Testis (tissue), 3 donors: ENCODE measurements around the gene VAV2. TPM values are rescaled to one million over a fixed set of nuclear protein-coding genes. Genes with fewer than 3 reads are reported as not detected.
A peak's percentile ranks its signal among the peaks of the same experiment; 100 is the strongest.
"Not testable (repeated sequence)": the region's sequence is repeated elsewhere in the genome, so short reads cannot be mapped to it uniquely, and the experiment has no call there.

Source experiments
- DNase-seq: peaks from one replicate; pipeline ENCODE4 v3.0.0-alpha.2; 2019
- H3K27ac ChIP-seq, 2 donors: fragments of 200-600 bp; sonication (generic); one replicate each; pipeline ENCODE4 v1.5.1; 2019
- H3K27me3 ChIP-seq: fragments of 200-600 bp; sonication (generic); one replicate; pipeline ENCODE4 v1.5.1; 2019
- H3K36me3 ChIP-seq: fragments of 200-600 bp; sonication (generic); one replicate; pipeline ENCODE4 v1.5.1; 2017; ENCODE audit warnings: low read depth; ENCODE audit errors: missing control alignments
- H3K4me1 ChIP-seq: fragments of 200-600 bp; sonication (generic); one replicate; pipeline ENCODE4 v1.5.1; 2019
- H3K4me3 ChIP-seq, 2 donors: fragments of 200-600 bp; sonication (generic); one replicate each; pipeline ENCODE4 v1.5.1; 2017 to 2019
- H3K9me3 ChIP-seq: fragments of 200-600 bp; sonication (generic); one replicate; pipeline ENCODE4 v1.5.1; 2017
- CTCF ChIP-seq, 3 experiments: fragments of 450-650 bp in 2 of 3; fragments of 200-600 bp in 1 of 3; sonication (generic) in 1 of 3; IDR thresholded peaks; one replicate each; pipeline ENCODE4 v1.5.1; 2016 to 2019; ENCODE audit warnings: antibody characterized with exemption in 3 of 3, mild to moderate bottlenecking in 2 of 3, moderate library complexity in 1 of 3
- POLR2A ChIP-seq: fragments of 450-650 bp; IDR thresholded peaks from one replicate; pipeline ENCODE4 v1.6.1; 2017; ENCODE audit warnings: antibody characterized with exemption, mild to moderate bottlenecking, moderate library complexity
- WGBS, 2 donors: methylation state at CpG; one replicate each; pipeline ENCODE4 v1.1.5; 2018; 5-methylcytosine and 5-hydroxymethylcytosine counted together
- intact Hi-C: fragments of 100-400 bp; cut with DNase I; formaldehyde crosslinking; loops from one replicate; pipeline ENCODE4 v1.15.1; 2023; ENCODE audit warnings: low total_unique reads
- polyA plus RNA-seq: library from polyadenylated mRNA; stranded (reverse); fragments of 350-450 nt; fragmentation: Illumina TruSeq; extraction: RNeasy Lipid Tissue Mini Kit (QIAGEN cat#74804); gene quantifications from one replicate; pipeline ENCODE4 v1.2.3, GENCODE V29; 2014; ENCODE audit warnings: low read depth, low replicate concordance; ENCODE audit not compliant: insufficient read depth
- total RNA-seq, 2 donors: library from RNA; depleted of rRNA; stranded (reverse); fragments of >200 nt; gene quantifications; one replicate each; pipeline ENCODE4 v1.2.3, GENCODE V29; 2016

VAV2 gene
- total and polyA plus RNA-seq, 3 donors from 2014 or later, result 11.0 to 14.1 (median 12.2) TPM

DNA sequence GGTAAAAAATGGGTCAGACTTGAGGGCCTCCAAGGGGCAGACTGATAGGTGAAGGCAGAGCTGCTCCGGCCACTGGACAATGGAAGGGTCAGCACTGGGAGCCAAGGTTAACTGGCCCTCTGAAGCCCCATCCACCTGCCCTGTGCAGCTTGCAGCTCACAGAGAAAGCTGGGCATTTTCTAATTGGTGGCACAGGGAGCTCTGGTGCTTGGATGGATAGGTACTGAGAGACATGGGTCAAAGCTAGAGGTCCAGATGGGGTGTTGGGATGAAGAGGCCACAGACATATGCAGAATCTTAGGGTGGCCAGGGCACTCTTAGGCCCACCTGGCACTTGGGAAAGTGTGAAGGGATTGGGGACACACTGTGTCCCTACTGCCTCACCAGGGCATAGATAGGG, 224.5 kb downstream of the VAV2 start:
- TF ChIP-seq POLR2A, result no peak
- no peak for TF ChIP-seq CTCF (IDR thresholded peaks at IDR 0.05)
- peak; percentile 2 for DNase-seq
- intact Hi-C loops, result no loop called here

GRCh38 chr9:133767008-133767407, 225.1 kb downstream of the VAV2 start:
- H3K27me3 ChIP-seq, result no peaks in the 10 kb centered on the region
- H3K36me3 ChIP-seq, result no peaks in the 10 kb centered on the region
- no peaks in the 10 kb centered on the region for H3K4me1 ChIP-seq
- intact Hi-C loops, result no loop called here
- H3K9me3 ChIP-seq, result no peaks in the 10 kb centered on the region
- no peak for DNase-seq
- no peak overlapping the region for H3K27ac ChIP-seq
- no peak overlapping the region for H3K4me3 ChIP-seq
- TF ChIP-seq CTCF (IDR thresholded peaks at IDR 0.05) (no peak), POLR2A (no peak)
- WGBS, 2 donors, result 85 to 90% methylated on average over 1 of the region's 1 CpG

More for the DNA sequence above, 224.5 kb downstream of the VAV2 start:
- Histone ChIP-seq H3K27me3 (no peaks in the 10 kb centered on the region), H3K9me3 (no peaks in the 10 kb centered on the region), H3K36me3 (no peaks in the 10 kb centered on the region), H3K4me1 (no peaks in the 10 kb centered on the region), H3K27ac (no peak overlapping the region), H3K4me3 (no peak overlapping the region)
- 88 to 100% methylated on average over 1 of the region's 1 CpG for WGBS, 2 donors

DNA sequence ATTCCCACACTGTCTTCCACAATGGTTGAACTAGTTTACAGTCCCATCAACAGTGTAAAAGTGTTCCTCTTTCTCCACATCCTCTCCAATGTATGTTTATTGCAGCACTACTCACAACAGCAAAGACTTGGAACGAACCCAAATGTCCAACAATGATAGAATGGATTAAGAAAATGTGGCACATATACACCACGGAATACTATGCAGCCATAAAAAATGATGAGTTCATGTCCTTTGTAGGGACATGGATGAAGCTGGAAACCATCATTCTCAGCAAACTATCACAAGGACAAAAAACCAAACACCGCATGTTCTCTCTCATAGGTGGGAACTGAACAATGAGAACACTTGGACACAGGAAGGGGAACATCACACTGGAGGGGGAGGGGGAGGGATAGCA, 225.9 kb downstream of the VAV2 start:
- H3K27me3 ChIP-seq, H3K4me3 ChIP-seq, DNase-seq, H3K36me3 ChIP-seq, H3K4me1 ChIP-seq, H3K9me3 ChIP-seq, intact Hi-C loops, H3K27ac ChIP-seq: not testable (repeated sequence)
- WGBS, 2 donors, result 81 to 96% methylated on average over 3 of the region's 3 CpGs

GRCh38 chr9:133763272-133764183, 228.6 kb downstream of the VAV2 start:
- intact Hi-C loops, result no loop called here
- Histone ChIP-seq H3K4me3 (no peak overlapping the region), H3K27me3 (no peaks in the 10 kb centered on the region), H3K36me3 (no peaks in the 10 kb centered on the region), H3K27ac (no peak overlapping the region), H3K9me3 (no peaks in the 10 kb centered on the region), H3K4me1 (no peaks in the 10 kb centered on the region)
- no peak for TF ChIP-seq CTCF (IDR thresholded peaks at IDR 0.05)
- TF ChIP-seq POLR2A, result no peak
- 92 to 97% methylated on average over 13 to 26 of the region's 26 CpGs for WGBS, 2 donors
- peak; percentile 4 for DNase-seq

GRCh38 chr9:133762488-133763271, 229.4 kb downstream of the VAV2 start:
- Histone ChIP-seq H3K36me3 (no peaks in the 10 kb centered on the region), H3K4me1 (no peaks in the 10 kb centered on the region), H3K27ac (no peak overlapping the region), H3K4me3 (no peak overlapping the region), H3K9me3 (no peaks in the 10 kb centered on the region), H3K27me3 (no peaks in the 10 kb centered on the region)
- intact Hi-C loops, result no loop called here
- TF ChIP-seq CTCF (IDR thresholded peaks at IDR 0.05), result no peak
- TF ChIP-seq POLR2A, result no peak
- peak; percentile 10 for DNase-seq
- 88 to 92% methylated on average over 16 to 19 of the region's 19 CpGs for WGBS, 2 donors
